Keratinocyte (primary cell): ENCODE measurements around the gene DSTN.

Source experiments
- CTCF ChIP-seq, 3 experiments: IDR thresholded peaks in 1 of 3; conservative IDR thresholded peaks in 1 of 3; optimal IDR thresholded peaks in 1 of 3; 2 replicates in 2 of 3; 3 replicates in 1 of 3; pipeline versions ENCODE3 to v1.5.1; 2011; ENCODE audit warnings: low read length in 3 of 3, mild to moderate bottlenecking in 3 of 3, moderate library complexity in 2 of 3, control low read depth in 1 of 3, inconsistent platforms in 1 of 3; ENCODE audit not compliant: insufficient read depth in 2 of 3; ENCODE audit errors: extremely low read depth in 1 of 3
- EZH2 ChIP-seq: IDR thresholded peaks from one replicate; pipeline ENCODE4 v1.6.1; 2012; ENCODE audit warnings: inconsistent platforms, mild to moderate bottlenecking, low read length, moderate library complexity

- TF ChIP-seq CTCF (optimal IDR thresholded peaks at IDR 0.05 in 1 of 3, IDR thresholded peaks at IDR 0.05 in 1 of 3, conservative IDR thresholded peaks at IDR 0.05 in 1 of 3; ENCODE audit: extremely low read depth in 1 of 3, insufficient read depth in 2 of 3, low read length in 3 of 3) (no peak), EZH2 (no peak)
Measured at GRCh38 chr20:17625246-17626051, 55.6 kb downstream of the DSTN start.
